Stimulated activated memory B cell treated with anti-CD40 and anti-IgM and Interleukin-4, amounts not matched to agents 10 μg/mL and 1 μg/mL and 100 μg/mL, for 72 hours (primary cell): ENCODE data around the gene BRCA1.
"Not testable (repeated sequence)": the region's sequence is repeated elsewhere in the genome, so short reads cannot be mapped to it uniquely, and the experiment has no call there.

Experiments
- ATAC-seq: fragments of 150-1000 bp; cut with Tn5 transposase; 2 replicates; pipeline ENCODE4 v1.10.0; 2021
- H3K27ac Mint-ChIP-seq: one replicate; pipeline ENCODE4 v1.8.0; 2022; ENCODE audit warnings: mild to moderate bottlenecking, mixed read lengths
- H3K27me3 Mint-ChIP-seq: one replicate; pipeline ENCODE4 v1.8.0; 2022; ENCODE audit warnings: mixed read lengths
- H3K36me3 Mint-ChIP-seq: one replicate; pipeline ENCODE4 v1.8.0; 2022; ENCODE audit warnings: mixed read lengths
- H3K4me1 Mint-ChIP-seq: one replicate; pipeline ENCODE4 v1.8.0; 2022; ENCODE audit warnings: mixed read lengths
- H3K4me3 Mint-ChIP-seq: one replicate; pipeline ENCODE4 v1.8.0; 2022; ENCODE audit warnings: mild to moderate bottlenecking, moderate library complexity, mixed read lengths
- H3K9me3 Mint-ChIP-seq: one replicate; pipeline ENCODE4 v1.8.0; 2022; ENCODE audit warnings: mixed read lengths

The BRCA1 gene

DNA sequence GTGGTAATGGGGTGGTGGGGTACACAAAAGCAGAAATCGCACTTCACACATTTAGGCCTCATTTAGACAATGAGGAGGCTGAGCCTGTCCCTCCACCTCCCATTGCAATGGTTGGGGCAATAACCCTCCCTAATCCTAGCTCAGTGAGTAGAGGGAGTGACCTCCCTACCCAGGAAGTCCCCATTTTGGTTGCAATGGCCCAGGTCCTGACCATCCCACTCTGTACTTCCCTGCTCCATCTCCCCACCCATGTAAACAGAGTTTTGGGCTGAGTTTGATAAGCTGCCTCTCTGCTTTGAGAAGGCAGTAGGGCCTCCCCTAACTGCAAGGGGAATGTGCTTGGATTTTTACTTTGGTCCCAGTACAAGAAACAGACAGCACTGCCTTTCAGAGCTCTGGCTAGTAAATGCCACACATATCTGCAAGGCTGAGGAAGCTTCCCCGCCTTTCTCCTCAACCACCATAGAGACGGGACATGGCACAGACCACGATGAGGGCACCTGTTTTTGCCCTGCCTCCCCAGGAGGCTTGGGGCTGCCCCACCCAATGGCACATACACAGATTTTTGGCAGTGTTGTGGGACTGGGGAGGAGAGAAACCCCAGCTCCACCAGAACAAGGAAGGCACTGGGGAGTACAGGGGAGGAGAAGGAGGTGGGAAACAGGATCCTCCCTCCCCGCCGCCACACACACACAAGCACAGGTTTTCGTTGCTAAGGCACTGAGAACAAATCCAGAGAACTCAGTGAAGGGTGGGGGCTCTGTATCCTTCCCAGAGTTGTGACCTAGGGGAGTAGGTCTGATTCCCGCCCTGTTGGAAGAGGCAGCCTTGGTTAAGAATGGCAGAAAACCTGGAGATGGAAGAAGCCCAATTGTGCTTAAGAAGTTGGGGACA, 110.3 kb downstream of the BRCA1 start:
- Mint-ChIP-seq H3K9me3 (no peaks in the 10 kb centered on the region), H3K36me3 (peaks cover 30% of the 10 kb centered on the region), H3K4me3 (no peak overlapping the region), H3K4me1 (peaks cover 16% of the 10 kb centered on the region), H3K27ac (peak overlapping the region; percentile 44), H3K27me3 (no peaks in the 10 kb centered on the region)
- no peak for ATAC-seq

DNA sequence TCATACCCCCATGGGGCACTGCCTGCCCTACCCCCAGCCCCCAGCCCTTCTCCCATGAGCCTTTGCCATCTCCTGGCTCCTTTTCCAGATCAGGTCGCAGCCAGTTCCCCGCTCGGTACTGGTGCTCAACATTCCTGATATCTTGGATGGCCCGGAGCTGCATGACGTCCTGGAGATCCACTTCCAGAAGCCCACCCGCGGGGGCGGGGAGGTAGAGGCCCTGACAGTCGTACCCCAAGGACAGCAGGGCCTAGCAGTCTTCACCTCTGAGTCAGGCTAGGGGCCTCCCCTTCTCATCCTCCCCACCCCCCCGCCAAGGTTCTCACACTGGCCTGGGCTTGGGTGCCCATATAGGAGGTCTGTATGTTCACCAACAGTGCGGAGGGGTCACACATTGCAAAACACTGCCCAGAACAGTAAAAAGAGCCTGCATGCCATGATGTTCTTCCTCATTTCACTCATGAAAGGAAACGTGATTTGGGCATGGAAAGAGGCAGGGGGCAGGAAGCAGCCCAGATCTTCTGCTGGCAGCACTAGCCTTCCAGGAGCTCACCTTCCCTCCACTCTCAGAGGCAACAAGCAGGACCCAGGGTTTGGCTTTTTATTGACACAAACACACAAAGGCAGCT, 111.0 kb downstream of the BRCA1 start:
- Mint-ChIP-seq H3K4me1 (peaks cover 10% of the 10 kb centered on the region), H3K27ac (no peak overlapping the region), H3K4me3 (no peak overlapping the region), H3K36me3 (peaks cover 30% of the 10 kb centered on the region), H3K9me3 (no peaks in the 10 kb centered on the region), H3K27me3 (no peaks in the 10 kb centered on the region)
- ATAC-seq: peak; percentile 20

DNA sequence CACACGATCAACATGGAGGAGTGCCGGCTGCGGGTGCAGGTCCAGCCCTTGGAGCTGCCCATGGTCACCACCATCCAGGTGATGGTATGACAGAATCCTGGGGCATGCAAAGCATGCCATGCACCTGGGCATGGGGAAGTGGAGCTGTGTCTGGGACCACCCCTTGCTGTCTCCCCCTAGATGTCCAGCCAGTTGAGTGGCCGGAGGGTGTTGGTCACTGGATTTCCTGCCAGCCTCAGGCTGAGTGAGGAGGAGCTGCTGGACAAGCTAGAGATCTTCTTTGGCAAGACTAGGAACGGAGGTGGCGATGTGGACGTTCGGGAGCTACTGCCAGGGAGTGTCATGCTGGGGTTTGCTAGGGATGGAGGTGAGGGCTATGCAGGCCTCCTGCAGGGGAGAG, 111.9 kb downstream of the BRCA1 start:
- Mint-ChIP-seq H3K27ac (peak overlapping the region; percentile 48), H3K4me1 (peaks cover 10% of the 10 kb centered on the region), H3K36me3 (peaks cover 30% of the 10 kb centered on the region), H3K4me3 (no peak overlapping the region), H3K9me3 (no peaks in the 10 kb centered on the region), H3K27me3 (no peaks in the 10 kb centered on the region)
- no peak for ATAC-seq

DNA sequence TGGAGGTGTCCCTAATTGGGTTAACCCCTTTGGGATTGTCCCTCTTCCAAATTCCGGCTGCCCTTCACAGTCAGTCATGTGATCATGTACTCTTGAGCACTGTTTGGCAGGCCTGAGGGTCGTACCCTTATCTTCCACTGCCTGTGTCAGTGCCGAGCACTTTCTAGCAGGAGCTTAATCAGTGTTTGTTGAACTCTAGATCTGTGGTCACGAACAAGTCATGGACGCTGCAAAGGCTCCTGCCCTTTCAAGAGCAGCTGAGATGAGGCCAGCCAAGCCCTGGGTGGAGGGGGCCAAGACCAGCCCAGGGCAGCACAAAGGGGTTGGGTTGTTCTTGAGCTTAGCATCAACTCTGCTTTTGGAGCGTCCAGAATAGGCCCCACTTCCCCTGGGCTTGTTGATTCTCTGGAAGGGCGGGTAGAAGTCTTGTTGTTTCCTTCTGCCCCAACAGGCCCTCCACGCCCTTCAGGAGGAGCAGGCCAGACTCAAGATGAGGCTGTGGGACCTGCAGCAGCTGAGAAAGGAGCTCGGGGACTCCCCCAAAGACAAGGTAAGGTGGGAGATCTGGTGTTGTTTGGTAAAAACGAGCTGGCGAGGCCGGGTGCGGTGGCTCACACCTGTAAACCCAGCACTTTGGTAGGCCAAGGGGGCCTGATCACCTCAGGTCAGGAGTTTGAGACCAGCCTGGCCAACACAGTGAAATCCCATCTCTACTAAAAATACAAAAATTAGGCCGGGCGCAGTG, 113.3 kb downstream of the BRCA1 start:
- Mint-ChIP-seq H3K27me3 (no peaks in the 10 kb centered on the region), H3K9me3 (no peaks in the 10 kb centered on the region), H3K4me1 (peaks cover 11% of the 10 kb centered on the region), H3K36me3 (peaks cover 30% of the 10 kb centered on the region), H3K27ac (no peak overlapping the region), H3K4me3 (no peak overlapping the region)
- ATAC-seq: no peak

DNA sequence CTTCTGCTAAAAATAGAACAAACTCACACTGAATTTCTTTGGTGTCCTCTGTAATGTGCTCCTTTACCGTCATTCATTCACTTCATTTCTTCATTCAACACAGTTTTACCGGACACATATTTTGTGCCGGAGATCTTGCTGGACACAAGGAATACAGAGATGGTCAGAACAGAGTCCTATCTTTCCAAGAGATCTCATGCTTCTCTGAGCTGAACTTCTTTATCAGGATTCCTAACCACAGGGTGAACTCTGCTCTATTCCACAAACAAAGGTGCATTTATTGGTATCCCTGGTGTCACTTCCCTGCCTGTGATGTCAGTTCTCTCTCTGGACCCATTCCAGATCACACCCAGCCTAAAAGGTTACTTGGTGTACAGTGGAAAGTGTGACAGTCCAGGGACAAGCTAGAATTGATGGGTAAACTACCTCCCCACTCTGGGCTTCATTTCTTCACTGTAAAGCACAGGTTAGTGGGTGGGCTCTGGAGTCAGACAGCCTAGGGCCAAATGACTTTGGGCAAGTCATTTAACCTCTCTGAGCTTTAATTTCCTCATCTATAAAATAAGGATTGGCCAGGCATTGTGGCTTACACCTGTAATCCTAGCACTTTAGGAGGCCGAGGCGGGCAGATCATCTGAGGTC, 114.4 kb downstream of the BRCA1 start:
- H3K36me3 Mint-ChIP-seq: peaks cover 35% of the 10 kb centered on the region
- no peaks in the 10 kb centered on the region for H3K9me3 Mint-ChIP-seq
- H3K27ac Mint-ChIP-seq: no peak overlapping the region
- no peak overlapping the region for H3K4me3 Mint-ChIP-seq
- no peaks in the 10 kb centered on the region for H3K27me3 Mint-ChIP-seq
- no peak for ATAC-seq
- H3K4me1 Mint-ChIP-seq: peaks cover 19% of the 10 kb centered on the region

DNA sequence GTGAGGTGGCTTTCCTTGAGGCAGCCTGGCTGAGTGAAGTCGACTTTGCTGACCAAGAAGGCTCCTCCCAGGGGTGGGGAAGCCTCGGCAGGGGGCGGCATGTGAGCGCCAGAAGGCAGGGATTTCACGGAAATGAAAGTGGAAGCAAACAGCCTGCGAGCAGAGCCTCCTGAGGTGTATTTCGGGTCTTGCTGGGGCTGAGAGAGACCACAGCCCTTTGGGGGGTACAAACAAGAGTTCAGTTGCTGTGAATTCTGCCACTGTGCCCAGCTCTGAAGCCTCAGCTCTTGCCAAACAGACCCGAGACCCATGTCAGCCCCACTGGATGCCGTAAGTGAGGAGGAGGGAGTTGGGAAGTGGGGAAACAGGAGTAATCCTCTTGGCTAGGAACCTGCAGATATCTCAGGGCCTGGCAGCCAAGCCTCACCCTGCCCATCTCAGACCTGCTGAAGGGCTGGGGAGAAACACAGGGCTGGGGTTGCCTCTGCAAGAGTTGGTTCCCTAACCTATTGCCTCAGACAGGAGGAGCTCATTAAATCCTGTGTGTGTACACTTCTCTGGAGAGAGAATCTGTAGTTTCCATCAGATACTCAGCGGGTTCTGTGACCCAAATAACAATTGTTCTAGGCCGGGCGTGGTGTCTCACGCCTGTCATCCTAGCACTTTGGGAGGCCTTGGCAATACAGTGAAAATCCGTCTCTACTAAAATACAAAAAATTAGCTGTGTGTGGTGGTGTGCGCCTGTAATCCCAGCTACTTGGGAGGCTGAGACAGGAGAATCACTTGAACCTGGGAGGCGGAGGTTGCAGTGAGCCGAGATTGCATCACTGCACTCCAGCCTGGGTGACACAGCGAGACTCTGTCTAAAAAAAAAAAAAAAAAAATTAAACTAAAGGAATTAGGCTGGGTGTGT, 118.3 kb downstream of the BRCA1 start, which contains the start of gene IFI35:
IFI35 (plus strand) TSS at position 146 of the 913 bp plus-strand sequence; CDS start at position 310, 164 bp downstream.
- H3K9me3 Mint-ChIP-seq: no peaks in the 10 kb centered on the region
- H3K36me3 Mint-ChIP-seq: peaks cover 22% of the 10 kb centered on the region

DNA sequence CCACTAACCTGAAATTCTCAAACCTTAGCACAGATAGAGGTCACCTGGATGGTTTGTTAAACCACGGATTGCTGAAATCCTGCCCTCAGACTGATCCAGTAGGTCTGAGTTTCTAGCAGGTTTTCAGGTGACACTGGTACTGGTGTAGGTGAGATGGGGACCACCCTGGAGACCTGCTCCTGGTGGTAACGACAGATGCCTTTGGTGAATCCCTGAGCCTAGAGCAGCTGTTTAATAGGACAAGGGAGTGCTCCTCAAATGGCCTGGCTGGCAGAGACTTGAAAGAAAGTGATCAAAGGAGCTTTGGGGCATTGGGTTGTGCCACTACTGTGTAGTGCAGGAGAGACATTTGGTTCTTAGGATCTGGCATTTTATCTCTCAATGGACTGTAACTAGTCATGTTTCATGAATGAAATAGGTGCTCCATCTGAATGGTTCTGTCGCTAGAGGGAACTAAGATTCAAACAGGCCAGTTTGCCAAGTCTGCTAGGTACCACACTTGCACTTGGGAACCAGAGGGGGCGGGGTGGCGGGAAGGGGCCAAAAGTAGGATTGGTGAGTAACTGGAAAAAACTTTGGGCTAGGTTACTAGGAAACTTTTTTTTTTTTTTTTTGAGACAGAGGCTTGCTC, 121.5 kb downstream of the BRCA1 start:
- ATAC-seq: no peak
- Mint-ChIP-seq H3K36me3 (peaks cover 45% of the 10 kb centered on the region), H3K27ac (no peak overlapping the region), H3K4me1 (peaks cover 23% of the 10 kb centered on the region), H3K9me3 (no peaks in the 10 kb centered on the region), H3K27me3 (no peaks in the 10 kb centered on the region), H3K4me3 (no peak overlapping the region)

More for the DNA sequence above, 118.3 kb downstream of the BRCA1 start, which contains the start of gene IFI35:
- Mint-ChIP-seq H3K27ac (peak within 1 kb of the TSS; percentile 98), H3K4me3 (peak within 1 kb of the TSS; percentile 100), H3K27me3 (no peaks in the 10 kb centered on the region), H3K4me1 (peaks cover 19% of the 10 kb centered on the region)
- ATAC-seq: peak; percentile 98

DNA sequence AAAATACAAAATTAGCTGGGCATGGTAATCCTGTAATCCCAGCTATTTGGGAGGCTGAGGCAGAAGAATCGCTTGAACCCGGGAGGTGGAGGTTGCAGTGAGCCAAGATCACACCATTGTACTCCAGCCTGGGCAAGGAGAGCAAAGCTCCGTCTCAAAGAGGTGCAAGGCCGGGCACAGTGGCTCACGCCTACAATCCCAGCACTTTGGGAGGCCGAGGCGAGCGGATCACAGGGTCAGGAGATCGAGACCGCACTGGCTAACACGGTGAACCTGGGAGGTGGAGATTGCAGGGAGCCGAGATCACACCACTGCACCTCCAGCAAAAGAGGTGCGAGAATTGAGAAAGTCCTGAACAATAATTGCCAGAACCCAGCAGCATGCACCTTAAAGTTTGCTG, 124.3 kb downstream of the BRCA1 start:
- H3K9me3 Mint-ChIP-seq, H3K4me3 Mint-ChIP-seq, ATAC-seq, H3K27ac Mint-ChIP-seq, H3K27me3 Mint-ChIP-seq: not testable (repeated sequence)
- H3K4me1 Mint-ChIP-seq: peaks cover 22% of the 10 kb centered on the region
- H3K36me3 Mint-ChIP-seq: peaks cover 42% of the 10 kb centered on the region

DNA sequence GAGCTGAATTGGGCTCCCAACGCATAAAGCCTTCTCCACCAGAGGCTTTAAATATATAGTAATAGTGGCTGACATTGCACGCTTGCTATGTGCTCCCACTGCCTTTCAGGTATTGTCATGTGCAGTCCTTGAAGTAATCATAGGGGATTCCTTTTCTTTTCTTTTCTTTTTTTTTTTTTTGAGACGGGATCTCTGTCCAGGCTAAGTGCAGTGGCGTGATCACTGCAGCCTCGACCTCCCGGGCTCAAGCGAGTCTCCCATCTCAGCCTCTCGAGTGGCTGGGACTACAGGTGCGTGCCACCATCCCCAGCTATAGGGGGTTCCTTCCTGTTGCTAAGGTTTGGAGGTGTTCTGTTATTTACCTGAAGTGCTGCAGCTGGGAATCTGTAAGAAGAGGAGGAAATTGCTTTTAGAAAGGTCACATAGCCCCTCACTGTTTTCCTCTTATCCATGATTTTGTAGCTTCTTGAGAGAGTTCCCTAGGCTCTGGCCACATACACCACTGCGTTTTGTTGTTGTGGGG, 126.1 kb downstream of the BRCA1 start:
- Mint-ChIP-seq H3K36me3 (peaks cover 48% of the 10 kb centered on the region), H3K27ac (peak overlapping the region; percentile 94), H3K27me3 (no peaks in the 10 kb centered on the region), H3K4me3 (peak overlapping the region; percentile 87), H3K9me3 (no peaks in the 10 kb centered on the region), H3K4me1 (peaks cover 34% of the 10 kb centered on the region)
- ATAC-seq: no peak

DNA sequence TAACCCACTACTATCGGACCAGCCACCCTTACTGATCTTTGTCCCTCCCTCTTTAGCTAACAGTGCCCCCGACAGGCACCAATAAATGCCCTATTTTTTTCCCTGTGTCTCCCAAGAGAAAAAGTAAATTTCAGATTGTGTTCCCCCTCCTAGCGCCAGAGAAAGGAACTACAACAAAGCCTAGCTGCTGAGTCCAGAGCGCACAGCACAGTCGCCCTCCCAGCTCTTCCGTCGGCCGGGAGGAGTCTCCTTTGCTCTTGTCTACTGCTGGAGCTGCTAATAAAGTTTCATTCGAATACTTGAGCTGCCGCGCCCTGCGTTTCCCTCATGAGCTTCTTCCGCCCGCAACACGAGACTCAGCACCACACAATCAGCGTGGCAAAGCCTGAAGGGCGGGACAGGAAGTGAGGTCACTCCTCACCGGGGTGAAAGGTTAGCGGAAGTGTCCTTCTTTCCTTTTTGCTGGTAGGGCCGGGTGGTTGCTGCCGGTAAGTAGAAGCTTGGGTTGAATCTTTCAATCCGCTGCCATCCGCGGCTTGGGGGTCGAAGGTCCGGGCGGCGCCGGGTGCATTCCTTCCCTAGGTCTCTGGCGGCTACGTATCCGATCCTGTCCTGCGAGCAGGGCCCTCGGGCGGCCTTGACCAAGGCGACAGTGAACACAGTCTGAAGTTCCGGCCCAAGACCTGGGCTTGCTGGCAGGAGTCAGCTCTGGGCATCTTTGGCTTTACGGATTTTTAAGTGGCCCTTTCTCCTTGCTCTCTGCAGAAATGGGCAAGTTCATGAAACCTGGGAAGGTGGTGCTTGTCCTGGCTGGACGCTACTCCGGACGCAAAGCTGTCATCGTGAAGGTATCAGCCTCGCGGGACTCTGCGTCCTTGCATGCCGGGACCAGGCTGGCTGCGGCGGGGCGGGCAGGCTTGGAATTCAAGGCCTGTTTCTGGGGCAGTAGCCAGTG, 126.9 kb downstream of the BRCA1 start, which contains the start of gene RPL27:
RPL27 (plus strand) TSS at position 436 of the 955 bp plus-strand sequence; CDS start at position 768, 332 bp downstream.
- peak; percentile 99 for ATAC-seq
- H3K27ac Mint-ChIP-seq: peak within 1 kb of the TSS; percentile 94
- no peaks in the 10 kb centered on the region for H3K27me3 Mint-ChIP-seq
- peak within 1 kb of the TSS; percentile 87 for H3K4me3 Mint-ChIP-seq
- H3K9me3 Mint-ChIP-seq: no peaks in the 10 kb centered on the region
- peaks cover 34% of the 10 kb centered on the region for H3K4me1 Mint-ChIP-seq
- H3K36me3 Mint-ChIP-seq: peaks cover 43% of the 10 kb centered on the region

DNA sequence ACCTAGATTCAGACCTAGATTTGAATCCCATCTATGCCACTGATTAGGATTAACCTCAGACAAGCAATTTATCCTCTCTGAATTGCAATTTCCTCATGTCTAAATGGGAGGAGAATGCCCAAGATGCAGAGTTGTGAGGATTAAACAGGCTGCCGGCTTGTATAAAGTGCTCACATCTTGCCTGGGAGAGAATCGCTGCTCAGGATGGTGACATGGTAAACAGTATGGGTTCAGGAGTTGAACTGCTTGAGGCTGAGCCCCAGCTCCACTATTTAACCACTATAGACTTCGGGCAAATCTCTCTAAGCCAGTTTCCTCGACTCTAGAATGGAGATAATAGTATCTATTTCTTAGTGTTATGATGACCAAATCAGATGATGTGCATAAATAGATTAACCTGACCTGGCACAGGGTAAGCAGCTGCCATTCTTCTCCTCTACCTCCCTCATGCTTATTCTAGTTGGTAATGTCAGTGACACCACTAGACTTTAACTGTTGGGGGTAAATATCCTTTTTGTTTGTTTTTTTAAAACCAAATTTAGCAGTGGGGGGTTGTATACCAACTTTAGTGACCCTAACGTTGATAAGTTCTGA, 127.7 kb downstream of the BRCA1 start:
- Mint-ChIP-seq H3K9me3 (no peaks in the 10 kb centered on the region), H3K27me3 (no peaks in the 10 kb centered on the region), H3K27ac (peak overlapping the region; percentile 94), H3K36me3 (peaks cover 42% of the 10 kb centered on the region), H3K4me3 (peak overlapping the region; percentile 87), H3K4me1 (peaks cover 34% of the 10 kb centered on the region)
- no peak for ATAC-seq
